Activated naive CD4-positive, alpha-beta T cell treated with anti-CD3 and anti-CD28 coated beads, Interleukin-2, amount 50 U/mL, for 16 hours (primary cell): ENCODE data around the gene CEP68.

Experiments
- DNase-seq: peaks from one replicate; pipeline ENCODE4 v3.0.0-alpha.2; 2020

Gene CEP68

DNA sequence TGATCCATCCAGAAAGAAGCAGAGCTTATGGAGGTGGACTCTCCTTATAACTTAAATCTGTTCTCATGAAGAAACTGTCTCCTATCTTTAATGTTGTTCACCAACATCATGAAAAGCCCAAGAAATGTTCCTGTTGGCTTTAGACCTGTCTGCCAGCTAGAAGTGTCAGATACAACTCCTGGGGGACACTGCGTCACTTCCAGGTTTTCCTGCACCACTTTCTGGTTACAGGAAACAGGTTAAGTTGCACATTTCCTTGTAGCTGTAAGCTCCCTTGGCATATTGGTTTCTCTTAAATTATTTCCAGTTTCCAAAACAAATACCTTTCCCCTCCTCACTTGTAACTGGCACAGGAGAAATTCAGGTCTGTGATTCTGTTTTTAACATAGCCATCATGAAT is 2.9 kb downstream of the CEP68 start:
- DNase-seq: no peak

- DNase-seq: no peak
These were observed 5.1 kb downstream of the CEP68 start for GRCh38 chr2:65061146-65061909.

GRCh38 chr2:65061910-65062339 is 5.7 kb downstream of the CEP68 start:
- DNase-seq: no peak

GRCh38 chr2:65062843-65063825 is 6.9 kb downstream of the CEP68 start:
- DNase-seq: no peak

DNA sequence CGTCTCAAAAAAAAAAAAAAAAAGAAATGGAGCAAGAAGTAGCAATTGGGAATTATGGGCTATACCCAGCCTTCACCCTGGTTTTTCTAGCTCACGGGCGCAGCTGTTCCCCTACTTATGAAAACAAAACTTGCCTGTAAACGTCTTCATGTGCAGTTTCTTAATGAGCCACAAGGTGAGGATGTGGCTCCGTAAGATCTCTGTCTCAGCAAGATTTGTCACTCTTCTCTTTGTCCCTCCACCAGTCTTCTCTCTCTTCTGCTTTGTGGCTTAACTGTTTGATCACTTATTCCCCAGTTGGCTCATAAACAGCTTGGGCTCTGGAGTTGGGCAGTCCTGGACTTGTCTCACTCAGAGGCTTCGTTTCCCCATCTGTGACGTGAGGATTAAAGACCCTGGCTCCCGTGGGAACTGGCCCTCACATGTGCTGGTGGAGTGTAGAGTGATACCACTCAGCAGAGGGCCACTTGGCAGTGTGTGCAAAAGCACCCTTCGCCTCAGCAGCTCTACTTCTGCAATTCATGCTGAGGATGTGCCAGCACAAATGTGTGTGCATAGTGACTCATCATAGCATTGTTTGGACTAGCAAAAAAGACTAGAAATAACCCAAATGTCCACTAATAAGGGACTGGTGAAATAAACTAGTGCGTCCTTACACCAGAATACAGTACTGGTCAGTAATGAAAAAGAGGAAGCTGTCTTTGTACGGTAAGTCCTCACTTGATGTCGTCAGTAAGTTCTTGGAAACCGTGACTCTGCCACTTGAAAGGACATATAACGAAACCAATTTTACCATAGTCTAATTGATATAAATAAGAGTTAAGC is 8.7 kb downstream of the CEP68 start:
- peak; percentile 33 for DNase-seq

- DNase-seq: no peak
These were observed 11.8 kb downstream of the CEP68 start for GRCh38 chr2:65067806-65068553.

GRCh38 chr2:65069439-65069824 is 13.2 kb downstream of the CEP68 start:
- DNase-seq: no peak

DNA sequence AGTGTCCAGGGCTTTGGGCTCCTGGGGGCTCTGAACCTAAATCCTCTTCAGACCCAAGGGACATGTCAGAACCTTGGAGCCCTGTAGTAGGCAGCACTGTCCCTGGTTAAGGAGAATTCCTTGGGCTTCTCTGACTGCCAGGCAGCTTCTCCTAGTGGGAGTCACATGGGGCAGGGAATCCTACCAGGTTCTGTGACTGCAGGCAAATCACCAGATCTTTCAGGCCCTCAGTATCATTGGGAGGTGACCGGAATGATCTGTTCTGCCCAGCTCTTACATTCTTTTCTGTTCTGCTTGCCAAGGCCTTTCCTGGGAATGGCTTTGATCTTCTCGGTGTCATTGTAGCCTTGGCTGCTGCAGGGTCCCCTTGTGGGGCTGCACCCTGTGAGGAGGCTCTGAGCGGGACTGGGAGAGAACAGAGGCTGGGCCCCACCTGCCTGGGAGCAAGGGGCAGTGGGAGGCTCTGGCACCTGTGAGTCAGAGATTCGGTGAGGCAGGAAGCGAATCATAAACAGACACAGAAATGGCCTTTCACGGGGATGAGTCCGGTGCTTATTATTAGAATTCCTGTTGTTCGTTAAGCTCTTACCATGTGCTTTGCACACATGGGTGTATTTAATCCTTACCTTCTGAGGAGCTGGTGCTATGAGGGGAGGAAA is 14.1 kb downstream of the CEP68 start:
- no peak for DNase-seq

DNA sequence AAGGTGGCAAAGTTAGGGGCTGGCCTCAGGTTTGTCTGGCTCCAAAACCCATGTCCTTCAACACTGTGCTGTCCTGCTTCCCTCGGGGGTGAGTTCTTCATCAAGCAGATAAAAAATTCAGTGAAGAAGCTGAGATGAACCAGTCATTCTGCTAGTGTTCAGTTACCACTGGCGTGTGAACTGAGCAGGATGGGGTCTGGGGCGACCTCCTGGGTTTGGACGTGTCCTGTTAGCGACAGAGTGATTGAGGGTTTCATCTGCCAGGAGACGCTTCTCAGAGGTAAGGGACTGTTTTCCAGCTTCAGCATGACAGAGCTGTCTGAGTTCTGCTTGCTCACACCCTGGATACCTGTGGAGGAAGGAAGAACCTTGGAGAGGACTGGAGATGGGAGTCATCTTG is 14.6 kb downstream of the CEP68 start:
- DNase-seq: no peak

DNA sequence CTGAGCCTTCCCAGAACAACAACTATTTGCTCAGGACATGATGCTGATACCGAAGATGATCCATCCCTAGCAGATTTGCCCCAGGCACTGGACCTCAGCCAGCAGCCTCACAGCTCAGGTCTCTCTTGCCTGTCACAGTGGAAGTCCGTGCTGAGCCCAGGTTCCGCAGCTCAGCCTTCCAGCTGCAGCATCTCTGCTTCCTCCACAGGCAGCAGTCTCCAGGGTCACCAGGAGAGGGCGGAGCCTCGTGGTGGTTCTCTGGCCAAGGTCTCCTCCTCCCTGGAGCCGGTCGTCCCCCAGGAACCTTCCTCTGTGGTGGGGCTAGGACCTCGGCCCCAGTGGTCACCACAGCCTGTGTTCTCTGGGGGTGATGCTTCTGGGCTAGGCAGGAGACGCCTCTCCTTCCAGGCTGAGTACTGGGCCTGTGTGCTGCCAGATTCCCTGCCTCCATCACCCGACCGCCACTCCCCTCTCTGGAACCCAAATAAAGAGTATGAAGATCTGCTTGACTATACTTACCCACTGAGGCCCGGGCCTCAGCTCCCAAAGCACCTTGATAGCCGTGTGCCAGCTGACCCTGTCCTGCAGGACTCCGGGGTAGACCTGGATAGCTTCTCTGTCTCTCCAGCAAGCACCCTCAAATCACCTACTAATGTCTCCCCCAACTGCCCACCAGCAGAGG is 15.4 kb downstream of the CEP68 start:
- no peak for DNase-seq

DNA sequence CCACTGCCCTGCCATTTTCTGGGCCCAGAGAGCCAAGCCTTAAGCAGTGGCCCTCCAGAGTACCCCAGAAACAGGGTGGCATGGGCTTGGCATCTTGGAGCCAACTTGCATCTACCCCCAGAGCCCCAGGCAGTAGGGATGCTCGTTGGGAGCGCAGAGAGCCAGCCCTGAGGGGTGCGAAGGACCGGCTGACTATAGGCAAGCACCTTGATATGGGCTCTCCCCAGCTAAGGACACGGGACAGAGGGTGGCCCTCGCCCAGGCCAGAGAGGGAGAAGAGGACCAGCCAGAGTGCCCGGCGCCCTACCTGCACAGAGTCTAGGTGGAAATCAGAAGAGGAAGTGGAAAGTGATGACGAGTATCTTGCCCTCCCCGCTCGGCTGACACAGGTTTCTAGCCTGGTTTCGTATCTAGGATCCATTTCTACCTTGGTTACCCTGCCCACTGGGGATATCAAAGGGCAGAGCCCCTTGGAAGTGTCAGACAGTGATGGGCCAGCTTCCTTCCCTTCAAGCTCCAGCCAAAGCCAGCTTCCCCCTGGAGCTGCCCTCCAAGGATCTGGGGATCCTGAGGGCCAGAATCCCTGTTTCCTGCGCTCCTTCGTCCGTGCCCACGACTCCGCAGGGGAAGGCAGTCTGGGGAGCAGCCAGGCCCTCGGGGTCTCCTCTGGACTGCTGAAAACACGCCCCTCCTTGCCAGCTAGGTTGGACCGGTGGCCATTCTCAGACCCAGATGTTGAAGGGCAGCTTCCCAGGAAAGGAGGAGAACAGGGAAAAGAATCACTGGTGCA is 16.2 kb downstream of the CEP68 start:
- DNase-seq: no peak

- DNase-seq: no peak
These were observed 17.8 kb downstream of the CEP68 start for GRCh38 chr2:65073879-65074565.

- DNase-seq: no peak
These were observed 19.0 kb downstream of the CEP68 start for GRCh38 chr2:65075176-65075575.

DNA sequence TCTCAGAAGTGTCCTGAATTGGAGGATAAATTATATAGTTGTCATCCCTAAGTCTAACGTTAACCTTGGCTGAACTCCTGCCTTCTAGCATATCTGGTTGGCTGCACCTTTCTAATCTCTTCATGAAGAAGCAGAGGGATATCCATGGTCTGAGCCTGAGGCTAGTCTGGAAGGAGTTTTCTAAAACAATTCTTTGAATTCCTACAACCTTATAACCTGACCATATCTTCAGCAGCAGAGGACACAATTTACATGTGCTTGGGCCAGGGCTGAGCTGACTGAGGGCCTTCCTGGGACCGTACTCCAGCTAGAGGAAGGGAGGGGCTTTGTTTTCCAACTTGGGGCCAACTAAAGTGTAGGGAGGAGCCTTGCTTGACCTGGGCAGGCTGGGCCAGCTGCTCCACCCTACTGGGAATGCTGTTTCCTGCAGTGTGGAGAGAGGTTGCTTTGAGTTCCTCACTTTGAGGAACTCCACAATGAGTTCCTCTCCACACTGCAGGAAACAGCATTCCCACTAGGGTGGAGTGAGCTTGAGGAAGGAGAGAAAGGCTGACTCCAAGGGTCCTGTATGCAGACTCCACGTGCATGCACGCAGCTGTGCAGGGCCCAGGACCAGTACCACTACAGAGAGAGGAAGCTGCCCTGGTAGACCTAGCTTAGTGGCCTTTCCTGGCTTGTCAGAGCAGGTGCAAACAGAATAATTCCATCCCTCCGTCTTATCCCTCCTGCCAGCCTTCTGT is 19.6 kb downstream of the CEP68 start:
- DNase-seq: no peak

DNA sequence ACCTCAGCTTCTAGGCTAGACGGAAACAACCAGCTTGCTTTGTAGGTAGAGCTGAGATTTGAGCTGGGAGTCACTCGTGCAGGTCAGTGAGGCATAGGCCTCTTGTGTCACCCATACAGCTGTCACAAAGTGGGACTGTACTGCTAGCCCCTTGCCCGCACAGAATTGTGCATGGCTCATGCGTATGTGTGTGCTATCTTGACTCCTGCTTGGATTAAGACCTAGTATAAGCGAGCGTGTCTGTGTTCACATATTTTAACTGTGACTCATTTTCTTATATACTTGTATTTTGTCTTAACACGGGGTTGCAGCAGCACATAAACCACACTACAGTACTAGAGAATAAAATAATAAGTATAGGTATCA is 20.1 kb downstream of the CEP68 start:
- DNase-seq: no peak

- no peak for DNase-seq
These were observed 21.7 kb downstream of the CEP68 start for GRCh38 chr2:65077898-65078297.

- DNase-seq: no peak
These were observed 22.8 kb downstream of the CEP68 start for GRCh38 chr2:65079017-65079416.

DNA sequence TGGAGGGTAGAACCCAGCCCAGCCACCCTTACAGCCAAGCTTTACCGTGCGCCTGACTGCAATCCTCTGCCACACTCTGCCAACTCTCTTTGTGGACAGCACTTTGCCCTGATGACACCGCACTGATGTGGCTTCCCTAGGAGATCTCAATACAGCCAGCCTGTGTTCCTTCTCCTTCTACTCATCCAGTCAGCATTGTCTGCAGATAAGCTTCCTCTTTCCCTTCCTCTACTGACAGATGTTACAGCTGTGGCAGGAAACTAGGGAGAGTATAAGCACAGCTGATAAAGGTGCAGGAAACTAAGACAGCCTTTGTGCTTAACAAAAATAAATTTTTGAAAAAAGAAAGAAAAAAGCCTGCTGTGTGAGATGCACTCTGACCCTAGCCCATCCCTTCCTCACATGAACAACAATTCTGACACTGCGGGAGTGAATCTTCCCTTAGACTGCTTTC is 25.0 kb downstream of the CEP68 start:
- DNase-seq: no peak

GRCh38 chr2:65085148-65085547 is 28.9 kb downstream of the CEP68 start:
- no peak for DNase-seq
